ENCODE measurements around the gene UBR1.
A peak's percentile ranks its signal among the peaks of the same experiment; 100 is the strongest.

The UBR1 gene

GRCh38 chr15:43105778-43106485 is at the start of gene UBR1:
Gene UBR1 (minus strand): TSS chr15:43106038. CDS start chr15:43106022, 16 bp downstream.
- Histone ChIP-seq H3K27ac (ENCODE audit: low read depth, low read length) (peak within 1 kb of the TSS; percentile 83), H3K9ac (ENCODE audit: low read depth in 1 of 2, low read length in 2 of 2) (peak within 1 kb of the TSS; percentile 88 to 93), H3K9me3 (ENCODE audit: control insufficient read depth in 1 of 2, low read length in 2 of 2) (no peaks in the 10 kb centered on the region), H3K4me1 (ENCODE audit: control insufficient read depth in 1 of 2, insufficient read depth in 2 of 2, low read length in 2 of 2) (peaks cover 14 to 17% of the 10 kb centered on the region in 2 donors), H3K36me3 (ENCODE audit: control insufficient read depth in 1 of 2, insufficient read depth in 2 of 2, low read length in 2 of 2) (peaks cover 5 to 7% of the 10 kb centered on the region in 2 donors), H3K27me3 (ENCODE audit: control insufficient read depth in 1 of 2, insufficient read depth in 2 of 2, low read length in 2 of 2) (no peaks in the 10 kb centered on the region), H3K4me3 (ENCODE audit: low read depth in 1 of 2, low read length in 2 of 2) (peak within 1 kb of the TSS; percentile 85 to 96)

- Histone ChIP-seq H3K9ac (ENCODE audit: low read depth in 1 of 2, low read length in 2 of 2) (no peak overlapping the region), H3K4me1 (ENCODE audit: control insufficient read depth in 1 of 2, insufficient read depth in 2 of 2, low read length in 2 of 2) (no peaks in the 10 kb centered on the region), H3K27ac (ENCODE audit: low read depth, low read length) (no peak overlapping the region), H3K27me3 (ENCODE audit: control insufficient read depth in 1 of 2, insufficient read depth in 2 of 2, low read length in 2 of 2) (no peaks in the 10 kb centered on the region), H3K36me3 (ENCODE audit: control insufficient read depth in 1 of 2, insufficient read depth in 2 of 2, low read length in 2 of 2) (peaks cover 16 to 59% of the 10 kb centered on the region in 2 donors), H3K9me3 (ENCODE audit: control insufficient read depth in 1 of 2, low read length in 2 of 2) (no peaks in the 10 kb centered on the region), H3K4me3 (ENCODE audit: low read depth in 1 of 2, low read length in 2 of 2) (no peak overlapping the region)
Measured at GRCh38 chr15:43153269-43153668, 47.4 kb upstream of the UBR1 start.

DNA sequence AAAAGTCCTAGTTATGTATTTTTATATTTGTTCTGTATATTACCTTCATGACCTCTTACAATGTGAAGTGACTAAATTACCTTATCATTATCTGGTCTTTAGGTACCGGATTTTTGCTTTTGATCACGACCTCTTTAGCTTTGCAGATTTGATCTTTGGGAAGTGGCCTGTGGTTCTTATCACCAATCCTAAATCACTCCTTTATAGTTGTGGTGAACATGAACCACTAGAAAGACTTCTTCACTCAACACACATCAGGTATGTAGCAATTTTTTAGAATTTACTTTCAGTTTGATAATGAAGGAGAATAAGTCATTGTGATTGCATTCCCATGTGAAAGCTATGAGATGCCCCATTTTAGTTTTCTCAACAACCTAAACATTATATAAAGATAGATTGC is 45.9 kb upstream of the UBR1 start:
- H3K9ac ChIP-seq (ENCODE audit: low read depth in 1 of 2, low read length in 2 of 2) = no peak overlapping the region
- H3K4me1 ChIP-seq (ENCODE audit: control insufficient read depth in 1 of 2, insufficient read depth in 2 of 2, low read length in 2 of 2) = no peaks in the 10 kb centered on the region
- H3K36me3 ChIP-seq (ENCODE audit: control insufficient read depth in 1 of 2, insufficient read depth in 2 of 2, low read length in 2 of 2) = peaks cover 16 to 59% of the 10 kb centered on the region in 2 donors
- no peaks in the 10 kb centered on the region for H3K27me3 ChIP-seq (ENCODE audit: control insufficient read depth in 1 of 2, insufficient read depth in 2 of 2, low read length in 2 of 2)
- no peak overlapping the region for H3K27ac ChIP-seq (ENCODE audit: low read depth, low read length)
- no peaks in the 10 kb centered on the region for H3K9me3 ChIP-seq (ENCODE audit: control insufficient read depth in 1 of 2, low read length in 2 of 2)
- no peak overlapping the region for H3K4me3 ChIP-seq (ENCODE audit: low read depth in 1 of 2, low read length in 2 of 2)

DNA sequence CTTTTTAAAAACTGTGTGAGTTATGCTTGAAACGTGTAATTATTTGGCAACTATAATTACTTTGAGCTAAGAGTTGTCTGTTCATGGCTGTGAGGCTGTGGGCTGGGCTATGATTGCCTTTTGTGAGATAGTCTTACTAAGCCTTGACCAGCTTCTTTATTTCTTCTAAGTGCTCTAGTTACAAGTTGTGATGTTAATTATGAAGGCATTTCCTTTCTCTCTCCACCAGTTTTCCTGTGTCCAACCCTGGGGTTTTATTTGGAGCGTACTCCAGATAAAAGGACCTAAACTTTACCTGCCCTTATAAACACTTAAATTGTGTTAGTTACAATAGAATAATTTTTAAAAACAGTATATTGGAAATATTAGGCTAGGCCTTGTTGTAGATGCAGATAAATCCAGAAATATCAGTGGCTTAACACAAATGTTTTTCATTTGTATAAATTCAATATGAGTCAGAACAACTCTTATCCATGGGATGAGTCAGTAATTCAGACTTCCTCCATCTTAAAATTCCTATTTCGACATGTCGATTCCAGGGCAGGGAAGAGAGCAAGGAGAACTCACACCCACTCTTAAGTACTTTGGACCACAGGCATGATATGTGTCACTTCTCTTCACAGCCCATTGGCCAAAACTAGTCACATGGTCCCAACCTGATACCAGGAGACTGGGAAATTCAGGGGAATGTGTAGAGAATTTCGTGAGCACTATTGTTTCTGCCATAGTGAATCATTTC is 44.5 kb upstream of the UBR1 start:
- Histone ChIP-seq H3K9ac (ENCODE audit: low read depth in 1 of 2, low read length in 2 of 2) (no peak overlapping the region), H3K9me3 (ENCODE audit: control insufficient read depth in 1 of 2, low read length in 2 of 2) (no peaks in the 10 kb centered on the region), H3K36me3 (ENCODE audit: control insufficient read depth in 1 of 2, insufficient read depth in 2 of 2, low read length in 2 of 2) (peaks cover 16 to 51% of the 10 kb centered on the region in 2 donors), H3K27me3 (ENCODE audit: control insufficient read depth in 1 of 2, insufficient read depth in 2 of 2, low read length in 2 of 2) (no peaks in the 10 kb centered on the region), H3K4me1 (ENCODE audit: control insufficient read depth in 1 of 2, insufficient read depth in 2 of 2, low read length in 2 of 2) (no peaks in the 10 kb centered on the region), H3K27ac (ENCODE audit: low read depth, low read length) (no peak overlapping the region), H3K4me3 (ENCODE audit: low read depth in 1 of 2, low read length in 2 of 2) (no peak overlapping the region)

- no peaks in the 10 kb centered on the region for H3K27me3 ChIP-seq (ENCODE audit: control insufficient read depth in 1 of 2, insufficient read depth in 2 of 2, low read length in 2 of 2)
- H3K9ac ChIP-seq (ENCODE audit: low read depth in 1 of 2, low read length in 2 of 2) = no peak overlapping the region
- H3K27ac ChIP-seq (ENCODE audit: low read depth, low read length) = no peak overlapping the region
- no peak overlapping the region for H3K4me3 ChIP-seq (ENCODE audit: low read depth in 1 of 2, low read length in 2 of 2)
- no peaks in the 10 kb centered on the region for H3K9me3 ChIP-seq (ENCODE audit: control insufficient read depth in 1 of 2, low read length in 2 of 2)
- peaks cover 6 to 24% of the 10 kb centered on the region in 2 donors for H3K36me3 ChIP-seq (ENCODE audit: control insufficient read depth in 1 of 2, insufficient read depth in 2 of 2, low read length in 2 of 2)
- no peaks in the 10 kb centered on the region for H3K4me1 ChIP-seq (ENCODE audit: control insufficient read depth in 1 of 2, insufficient read depth in 2 of 2, low read length in 2 of 2)
Measured at GRCh38 chr15:43146184-43146583, 40.3 kb upstream of the UBR1 start.

DNA sequence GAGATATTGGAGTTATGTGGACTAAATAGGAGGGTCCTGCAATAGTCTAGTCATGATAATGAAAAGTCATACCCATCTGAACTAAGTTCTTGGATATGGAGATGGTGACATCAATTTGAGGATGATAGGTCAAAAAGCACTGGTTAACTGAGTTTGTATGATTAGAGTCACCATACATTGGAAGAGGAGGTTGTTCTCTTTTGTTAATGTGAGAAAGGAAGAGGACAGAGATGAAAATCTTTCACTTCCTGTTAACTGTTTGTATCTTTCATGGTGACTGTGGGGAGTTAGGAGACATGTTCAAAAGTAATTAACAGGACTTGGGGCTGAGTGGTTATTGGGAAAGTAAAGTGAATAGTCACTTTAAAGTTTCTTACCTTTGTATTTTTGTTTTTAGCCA is 38.7 kb upstream of the UBR1 start:
- no peak overlapping the region for H3K27ac ChIP-seq (ENCODE audit: low read depth, low read length)
- no peaks in the 10 kb centered on the region for H3K9me3 ChIP-seq (ENCODE audit: control insufficient read depth in 1 of 2, low read length in 2 of 2)
- no peak overlapping the region for H3K9ac ChIP-seq (ENCODE audit: low read depth in 1 of 2, low read length in 2 of 2)
- no peaks in the 10 kb centered on the region for H3K4me1 ChIP-seq (ENCODE audit: control insufficient read depth in 1 of 2, insufficient read depth in 2 of 2, low read length in 2 of 2)
- H3K36me3 ChIP-seq (ENCODE audit: control insufficient read depth in 1 of 2, insufficient read depth in 2 of 2, low read length in 2 of 2) = peaks cover 9 to 32% of the 10 kb centered on the region in 2 donors
- no peak overlapping the region for H3K4me3 ChIP-seq (ENCODE audit: low read depth in 1 of 2, low read length in 2 of 2)
- H3K27me3 ChIP-seq (ENCODE audit: control insufficient read depth in 1 of 2, insufficient read depth in 2 of 2, low read length in 2 of 2) = no peaks in the 10 kb centered on the region

- peaks cover 10 to 36% of the 10 kb centered on the region in 2 donors for H3K36me3 ChIP-seq (ENCODE audit: control insufficient read depth in 1 of 2, insufficient read depth in 2 of 2, low read length in 2 of 2)
- no peak overlapping the region for H3K9ac ChIP-seq (ENCODE audit: low read depth in 1 of 2, low read length in 2 of 2)
- H3K9me3 ChIP-seq (ENCODE audit: control insufficient read depth in 1 of 2, low read length in 2 of 2) = no peaks in the 10 kb centered on the region
- no peaks in the 10 kb centered on the region for H3K4me1 ChIP-seq (ENCODE audit: control insufficient read depth in 1 of 2, insufficient read depth in 2 of 2, low read length in 2 of 2)
- no peak overlapping the region for H3K4me3 ChIP-seq (ENCODE audit: low read depth in 1 of 2, low read length in 2 of 2)
- H3K27ac ChIP-seq (ENCODE audit: low read depth, low read length) = no peak overlapping the region
- H3K27me3 ChIP-seq (ENCODE audit: control insufficient read depth in 1 of 2, insufficient read depth in 2 of 2, low read length in 2 of 2) = no peaks in the 10 kb centered on the region
Measured at GRCh38 chr15:43143203-43143941, 37.5 kb upstream of the UBR1 start.

GRCh38 chr15:43135351-43135750 is 29.5 kb upstream of the UBR1 start:
- H3K9me3 ChIP-seq (ENCODE audit: control insufficient read depth in 1 of 2, low read length in 2 of 2) = no peaks in the 10 kb centered on the region
- no peak overlapping the region for H3K4me3 ChIP-seq (ENCODE audit: low read depth in 1 of 2, low read length in 2 of 2)
- H3K36me3 ChIP-seq (ENCODE audit: control insufficient read depth in 1 of 2, insufficient read depth in 2 of 2, low read length in 2 of 2) = peaks cover 23 to 41% of the 10 kb centered on the region in 2 donors
- no peak overlapping the region for H3K27ac ChIP-seq (ENCODE audit: low read depth, low read length)
- H3K4me1 ChIP-seq (ENCODE audit: control insufficient read depth in 1 of 2, insufficient read depth in 2 of 2, low read length in 2 of 2) = peaks cover 0 to 3% of the 10 kb centered on the region in 2 donors
- H3K27me3 ChIP-seq (ENCODE audit: control insufficient read depth in 1 of 2, insufficient read depth in 2 of 2, low read length in 2 of 2) = no peaks in the 10 kb centered on the region
- no peak overlapping the region for H3K9ac ChIP-seq (ENCODE audit: low read depth in 1 of 2, low read length in 2 of 2)

GRCh38 chr15:43134157-43134635 is 28.4 kb upstream of the UBR1 start:
- Histone ChIP-seq H3K4me3 (ENCODE audit: low read depth in 1 of 2, low read length in 2 of 2) (peak overlapping the region; percentile 88 to 92), H3K9ac (ENCODE audit: low read depth in 1 of 2, low read length in 2 of 2) (peak overlapping the region; percentile 83 to 92), H3K27ac (ENCODE audit: low read depth, low read length) (peak overlapping the region; percentile 53), H3K36me3 (ENCODE audit: control insufficient read depth in 1 of 2, insufficient read depth in 2 of 2, low read length in 2 of 2) (peaks cover 19 to 29% of the 10 kb centered on the region in 2 donors), H3K4me1 (ENCODE audit: control insufficient read depth in 1 of 2, insufficient read depth in 2 of 2, low read length in 2 of 2) (peaks cover 0 to 3% of the 10 kb centered on the region in 2 donors), H3K27me3 (ENCODE audit: control insufficient read depth in 1 of 2, insufficient read depth in 2 of 2, low read length in 2 of 2) (no peaks in the 10 kb centered on the region), H3K9me3 (ENCODE audit: control insufficient read depth in 1 of 2, low read length in 2 of 2) (no peaks in the 10 kb centered on the region)
